ENCODE measurements around the gene CELF2. TPM values are rescaled to one million over a fixed set of nuclear protein-coding genes. Genes with fewer than 3 reads are reported as not detected.
A peak's percentile ranks its signal among the peaks of the same experiment; 100 is the strongest.

The CELF2 gene
- total RNA-seq, 1 donor from 2014 or later = 77.6 TPM

GRCh38 chr10:11018855-11019631 is 1.4 kb downstream of the CELF2 start:
- no peak for DNase-seq (ENCODE audit: low read depth, low spot score)
- no peaks in the 10 kb centered on the region for H3K36me3 Mint-ChIP-seq (ENCODE audit: low read depth)
- H3K27ac Mint-ChIP-seq (ENCODE audit: unreplicated experiment) = peak overlapping the region; percentile 94
- no peak for TF ChIP-seq CTCF (conservative IDR thresholded peaks at IDR 0.05)
- no peaks in the 10 kb centered on the region for H3K9me3 Mint-ChIP-seq
- H3K4me1 Mint-ChIP-seq = peaks cover 76% of the 10 kb centered on the region
- H3K4me3 Mint-ChIP-seq = peak overlapping the region; percentile 88
- peaks cover 22% of the 10 kb centered on the region for H3K27me3 Mint-ChIP-seq (ENCODE audit: low read depth)

- H3K36me3 Mint-ChIP-seq (ENCODE audit: low read depth) = no peaks in the 10 kb centered on the region
- TF ChIP-seq CTCF (conservative IDR thresholded peaks at IDR 0.05) = no peak
- DNase-seq (ENCODE audit: low read depth, low spot score) = no peak
- no peak overlapping the region for H3K27ac Mint-ChIP-seq (ENCODE audit: unreplicated experiment)
- H3K4me3 Mint-ChIP-seq = peak overlapping the region; percentile 88
- peaks cover 22% of the 10 kb centered on the region for H3K27me3 Mint-ChIP-seq (ENCODE audit: low read depth)
- H3K4me1 Mint-ChIP-seq = peaks cover 69% of the 10 kb centered on the region
- H3K9me3 Mint-ChIP-seq = no peaks in the 10 kb centered on the region
Observed at GRCh38 chr10:11019724-11020547, 2.3 kb downstream of the CELF2 start.

- DNase-seq (ENCODE audit: low read depth, low spot score) = no peak
- Mint-ChIP-seq H3K27ac (ENCODE audit: unreplicated experiment) (no peak overlapping the region), H3K4me1 (peaks cover 68% of the 10 kb centered on the region), H3K9me3 (no peaks in the 10 kb centered on the region), H3K4me3 (peak overlapping the region; percentile 88), H3K36me3 (ENCODE audit: low read depth) (no peaks in the 10 kb centered on the region), H3K27me3 (ENCODE audit: low read depth) (peaks cover 22% of the 10 kb centered on the region)
- TF ChIP-seq CTCF (conservative IDR thresholded peaks at IDR 0.05) = no peak
Observed at GRCh38 chr10:11020548-11020942, 2.9 kb downstream of the CELF2 start.

- H3K36me3 Mint-ChIP-seq (ENCODE audit: low read depth) = peaks cover under 1% of the 10 kb centered on the region
- peaks cover 65% of the 10 kb centered on the region for H3K4me1 Mint-ChIP-seq
- peaks cover 19% of the 10 kb centered on the region for H3K27me3 Mint-ChIP-seq (ENCODE audit: low read depth)
- H3K9me3 Mint-ChIP-seq = no peaks in the 10 kb centered on the region
- no peak overlapping the region for H3K27ac Mint-ChIP-seq (ENCODE audit: unreplicated experiment)
- H3K4me3 Mint-ChIP-seq = no peak overlapping the region
- TF ChIP-seq CTCF (conservative IDR thresholded peaks at IDR 0.05) = no peak
- no peak for DNase-seq (ENCODE audit: low read depth, low spot score)
Observed at GRCh38 chr10:11022213-11022612, 4.5 kb downstream of the CELF2 start.

- H3K27me3 Mint-ChIP-seq (ENCODE audit: low read depth) = peaks cover 17% of the 10 kb centered on the region
- no peak for TF ChIP-seq CTCF (conservative IDR thresholded peaks at IDR 0.05)
- peaks cover 4% of the 10 kb centered on the region for H3K36me3 Mint-ChIP-seq (ENCODE audit: low read depth)
- no peak for DNase-seq (ENCODE audit: low read depth, low spot score)
- H3K4me3 Mint-ChIP-seq = no peak overlapping the region
- peaks cover 68% of the 10 kb centered on the region for H3K4me1 Mint-ChIP-seq
- H3K27ac Mint-ChIP-seq (ENCODE audit: unreplicated experiment) = no peak overlapping the region
- no peaks in the 10 kb centered on the region for H3K9me3 Mint-ChIP-seq
Observed at GRCh38 chr10:11023009-11023953, 5.6 kb downstream of the CELF2 start.
